NT2/D1 (cell line): ENCODE results near the gene WRNIP1.

Experiments
- YY1 ChIP-seq: IDR thresholded peaks from 2 replicates; pipeline ENCODE4 v1.6.1; 2011; ENCODE audit not compliant: insufficient read length, insufficient read depth
- ZNF274 ChIP-seq: IDR thresholded peaks from 2 replicates; pipeline ENCODE4 v1.6.1; 2011; ENCODE audit warnings: mild to moderate bottlenecking, low read depth, low read length

- no peak for TF ChIP-seq ZNF274
- TF ChIP-seq YY1 = no peak
These were observed 53.4 kb downstream of the WRNIP1 start for GRCh38 chr6:2818593-2818992.
